ENCODE measurements around the gene ATP10D. TPM values are rescaled to one million over a fixed set of nuclear protein-coding genes. Genes with fewer than 3 reads are reported as not detected.

The ATP10D gene
- total and polyA plus RNA-seq, 2 donors (not counting 3 experiments of a cell fraction or from before 2014, with no cell fraction given), result 34.1 to 40.2 TPM

DNA sequence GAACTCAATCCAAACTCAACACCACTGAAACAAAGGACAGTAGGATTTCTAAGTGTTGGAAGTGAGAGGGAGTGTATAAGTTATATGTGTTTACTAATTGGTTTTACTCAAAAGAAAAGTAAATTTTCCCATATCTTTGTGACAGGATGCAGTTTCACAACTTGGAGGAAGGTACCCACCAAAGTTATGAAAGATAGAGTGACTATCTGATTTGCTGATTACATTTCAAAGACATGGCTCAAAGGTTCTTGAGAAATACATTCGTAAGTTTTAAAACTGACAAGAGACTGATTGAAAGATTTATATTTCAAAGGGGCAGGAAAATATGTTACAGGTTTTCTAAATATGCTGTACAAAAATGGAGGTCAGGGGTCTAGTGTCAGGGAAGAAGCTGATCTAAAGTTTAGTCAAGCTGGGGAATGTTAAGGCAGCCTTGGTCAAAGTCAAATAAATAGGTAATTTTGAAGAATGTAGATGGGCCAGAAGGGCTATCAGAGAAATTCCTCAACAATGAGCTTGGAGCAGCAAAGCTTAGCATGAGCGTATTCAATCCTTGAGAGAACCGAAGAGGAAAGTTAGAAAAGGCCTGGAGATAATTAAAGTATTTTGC, 11.8 kb upstream of the ATP10D start:
- Histone ChIP-seq H2AFZ (ENCODE audit: low read depth, low read length) (no peak overlapping the region), H3K4me2 (ENCODE audit: insufficient read depth, low read length) (no peak overlapping the region), H3K4me1 (ENCODE audit: control insufficient read depth, extremely low read depth, insufficient read depth, low read length) (no peaks in the 10 kb centered on the region), H3K9me1 (replicated peaks; ENCODE audit: control insufficient read depth, extremely low read depth, insufficient read depth, low read length) (no peaks in the 10 kb centered on the region), H3K79me2 (ENCODE audit: control insufficient read depth, insufficient read depth, low read length) (no peaks in the 10 kb centered on the region), H3K27me3 (ENCODE audit: control insufficient read depth in 2 of 2, insufficient read depth in 2 of 2, low read length in 2 of 2) (no peaks in the 10 kb centered on the region), H3K9me3 (replicated peaks; ENCODE audit: control insufficient read depth, insufficient read depth, low read length) (no peaks in the 10 kb centered on the region), H3K36me3 (ENCODE audit: control insufficient read depth in 2 of 2, extremely low read depth in 1 of 2, insufficient read depth in 2 of 2, low read length in 2 of 2) (no peaks in the 10 kb centered on the region), H4K20me1 (replicated peaks; ENCODE audit: control insufficient read depth, extremely low read depth, insufficient read depth, low read length) (no peaks in the 10 kb centered on the region), H3K4me3 (replicated peaks in 1 of 3; ENCODE audit: insufficient read depth in 1 of 3, low read depth in 1 of 3, low read length in 3 of 3) (no peak overlapping the region), H3K27ac (ENCODE audit: insufficient read depth, low read depth, low read length) (no peak overlapping the region), H3K9ac (replicated peaks; ENCODE audit: extremely low read depth, insufficient read depth, low read length) (no peak overlapping the region)
- POLR2A ChIA-PET, result interaction anchor here (0.7 kb wide), 1 partner anchor 11 kb away, joined by 5 read pairs; no protein-coding TSS in a partner anchor
- BruUV-seq (replicated peaks), result no TSS peak
- dilution Hi-C loops (cut with MboI; ENCODE audit: extremely low pct_ligation_motif_present, low sequenced_read_pairs) (no loop called here), intact Hi-C loops (cut with micrococcal nuclease) (no loop called here)
- DNase-seq (ENCODE audit: low read depth, low spot score), result no peak
- no peak for FAIRE-seq
- TF ChIP-seq FOS (IDR thresholded peaks at IDR 0.05; ENCODE audit: borderline replicate concordance, insufficient read depth, low read length), result no peak
- no peak for TF ChIP-seq EZH2 (IDR thresholded peaks at IDR 0.05; ENCODE audit: borderline replicate concordance, low read depth, low read length, severe bottlenecking)
- TF ChIP-seq CTCF (IDR thresholded peaks at IDR 0.05; ENCODE audit: extremely low read depth in 1 of 2, insufficient read depth in 1 of 2, low read depth in 1 of 2, low read length in 2 of 2), result no peak
- TF ChIP-seq POLR2A (IDR thresholded peaks at IDR 0.05; ENCODE audit: low read depth, low read length), result no peak
- no peak for TF ChIP-seq POLR2AphosphoS5 (IDR thresholded peaks at IDR 0.05; ENCODE audit: insufficient read depth, low read depth, low read length)
- no peak for TF ChIP-seq MAX (IDR thresholded peaks at IDR 0.05; ENCODE audit: insufficient read depth, insufficient read length)
- TF ChIP-seq JUN (IDR thresholded peaks at IDR 0.05; ENCODE audit: borderline replicate concordance, insufficient read depth, insufficient read length, low read depth), result no peak
- TF ChIP-seq GATA2 (IDR thresholded peaks at IDR 0.05; ENCODE audit: insufficient read depth, insufficient read length, low read depth, low read length), result no peak
- TF ChIP-seq MYC (IDR thresholded peaks at IDR 0.05; ENCODE audit: low read depth, low read length), result no peak
- CTCF ChIA-PET, result interaction anchor here (0.9 to 2.7 kb wide), 4 partner anchors 9 to 92 kb away, joined by 3 to 18 read pairs (median 8); partner anchors contain the start of genes ATP10D and COMMD8
